ENCODE results near the gene CCSER2. TPM values are rescaled to one million over a fixed set of nuclear protein-coding genes. Genes with fewer than 3 reads are reported as not detected.
"Not testable (repeated sequence)": the region's sequence is repeated elsewhere in the genome, so short reads cannot be mapped to it uniquely, and the experiment has no call there.

The CCSER2 gene
- total and polyA plus RNA-seq, 2 experiments from 2014 or later = 30.6 to 76.8 TPM

DNA sequence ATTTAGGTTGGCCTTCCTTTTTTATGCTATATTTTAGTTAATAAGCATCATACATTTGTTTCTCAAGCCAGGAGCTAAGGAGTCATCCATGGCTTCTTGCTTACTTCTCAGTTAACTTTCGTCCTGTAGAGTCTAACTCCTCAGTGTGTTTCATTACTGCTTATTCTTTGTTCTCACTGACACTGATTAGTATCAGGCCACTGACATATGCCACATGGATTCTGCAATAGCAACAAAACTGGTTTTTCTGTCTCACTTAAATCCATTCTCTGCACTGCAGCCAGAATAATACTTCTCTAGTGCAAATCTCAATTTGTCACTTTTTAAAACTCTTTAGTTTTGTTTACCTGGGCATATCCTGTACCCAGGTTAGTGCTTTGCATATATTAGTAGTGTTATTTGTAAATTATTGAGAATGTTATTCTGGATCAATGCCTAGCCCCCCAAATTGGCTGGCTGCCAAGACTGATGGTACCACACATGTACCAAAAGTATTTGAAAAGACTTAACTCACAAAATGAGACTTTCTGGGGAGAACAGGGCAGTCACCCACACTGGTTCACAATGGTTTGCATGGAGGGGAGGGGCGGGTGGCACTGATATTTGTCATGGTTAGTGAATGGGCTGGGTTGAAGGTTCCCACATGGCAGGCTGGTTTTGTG, 79.1 kb downstream of the CCSER2 start:
- 0 out of 2 replicates have a peak, but pooled peaks cover 4% of the 10 kb centered on the region for H4K20me1 ChIP-seq (ENCODE audit: insufficient read depth)
- no peak for DNase-seq
- H3K9ac ChIP-seq = no peak overlapping the region
- H3K9me3 ChIP-seq (ENCODE audit: low read depth) = no peaks in the 10 kb centered on the region
- no peaks in the 10 kb centered on the region for H3K27me3 ChIP-seq (replicated peaks; ENCODE audit: insufficient read depth)
- no peaks in the 10 kb centered on the region for H3K9me2 ChIP-seq (ENCODE audit: insufficient read depth)
- in situ Hi-C loops (cut with MboI) = no loop called here
- no peak overlapping the region for H2AFZ ChIP-seq
- TF ChIP-seq EZH2phosphoT487 (IDR thresholded peaks at IDR 0.05; ENCODE audit: insufficient read depth, low read depth) = no peak
- TF ChIP-seq EZH2 (IDR thresholded peaks at IDR 0.05; ENCODE audit: insufficient read depth, poor library complexity, severe bottlenecking) = no peak
- no peaks in the 10 kb centered on the region for H3K4me1 ChIP-seq (ENCODE audit: insufficient read depth)
- H3K27ac ChIP-seq = no peak overlapping the region
- H3K36me3 ChIP-seq (ENCODE audit: low read depth) = no peaks in the 10 kb centered on the region
- WGBS, 2 experiments (ENCODE audit: low coverage in 1 of 2, low lambda C conversion rate in 2 of 2, missing lambda C conversion rate in 2 of 2) = 81 to 84% methylated on average over 2 of the region's 2 CpGs
- H3F3A ChIP-seq (ENCODE audit: insufficient read depth) = no peaks in the 10 kb centered on the region
- H3K79me2 ChIP-seq (ENCODE audit: insufficient read depth) = peaks cover 90% of the 10 kb centered on the region
- H3K4me3 ChIP-seq = no peak overlapping the region
- no peak overlapping the region for H3K4me2 ChIP-seq (ENCODE audit: unreplicated experiment)

DNA sequence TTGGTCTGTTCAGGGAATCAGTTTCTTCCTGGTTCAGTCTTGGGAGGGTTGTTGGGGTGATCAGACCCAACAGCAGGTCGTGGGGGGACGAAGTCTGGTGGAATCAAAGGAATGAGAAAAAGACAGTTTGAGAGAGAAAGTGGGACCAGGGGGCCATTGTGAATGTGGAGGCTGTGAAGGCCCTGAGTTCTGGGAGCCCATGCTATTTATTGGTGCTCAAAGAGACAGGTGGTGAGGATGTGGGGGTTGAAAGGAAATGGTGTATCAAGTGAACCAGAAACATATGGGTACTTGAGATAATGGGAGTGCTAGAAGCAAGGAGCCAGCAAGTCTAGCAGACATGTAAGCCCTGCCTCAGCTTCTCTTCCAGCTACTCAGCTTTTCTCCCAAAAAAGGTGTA, 84.1 kb downstream of the CCSER2 start:
- Histone ChIP-seq H2AFZ (no peak overlapping the region), H3K79me2 (ENCODE audit: insufficient read depth) (peaks cover 95% of the 10 kb centered on the region), H3K9me3 (ENCODE audit: low read depth) (peaks cover 9% of the 10 kb centered on the region), H3K27ac (no peak overlapping the region), H3F3A (ENCODE audit: insufficient read depth) (no peaks in the 10 kb centered on the region), H3K27me3 (replicated peaks; ENCODE audit: insufficient read depth) (no peaks in the 10 kb centered on the region), H3K9me2 (ENCODE audit: insufficient read depth) (no peaks in the 10 kb centered on the region), H4K20me1 (ENCODE audit: insufficient read depth) (no peaks in the 10 kb centered on the region), H3K36me3 (ENCODE audit: low read depth) (no peaks in the 10 kb centered on the region), H3K4me1 (ENCODE audit: insufficient read depth) (no peaks in the 10 kb centered on the region), H3K4me2 (ENCODE audit: unreplicated experiment) (no peak overlapping the region), H3K9ac (no peak overlapping the region), H3K4me3 (no peak overlapping the region)
- 92 to 100% methylated on average over 2 of the region's 2 CpGs for WGBS, 2 experiments (ENCODE audit: low coverage in 1 of 2, low lambda C conversion rate in 2 of 2, missing lambda C conversion rate in 2 of 2)
- in situ Hi-C loops (cut with MboI) = no loop called here
- TF ChIP-seq EZH2 (IDR thresholded peaks at IDR 0.05; ENCODE audit: insufficient read depth, poor library complexity, severe bottlenecking) (no peak), EZH2phosphoT487 (IDR thresholded peaks at IDR 0.05; ENCODE audit: insufficient read depth, low read depth) (no peak)
- DNase-seq = no peak

DNA sequence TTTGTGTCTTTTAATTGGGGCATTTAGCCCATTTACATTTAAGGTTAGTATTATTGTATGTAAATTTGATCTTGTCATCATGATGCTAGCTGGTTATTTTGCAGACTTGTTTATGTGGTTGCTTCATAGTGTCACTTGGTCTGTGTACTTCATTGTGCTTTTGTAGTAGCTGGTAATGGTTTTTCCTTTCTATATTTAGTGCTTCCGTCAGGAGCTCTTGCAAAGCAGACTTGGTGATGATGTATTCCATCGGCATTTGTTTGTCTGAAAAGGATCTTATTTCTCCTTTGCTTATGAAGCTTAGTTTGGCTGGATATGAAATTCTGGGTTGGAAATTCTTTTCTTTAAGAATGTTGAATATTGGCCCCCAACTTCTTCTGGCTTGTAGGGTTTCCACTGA, 85.7 kb downstream of the CCSER2 start:
- 98 to 99% methylated on average over 2 of the region's 2 CpGs for WGBS, 2 experiments (ENCODE audit: low coverage in 1 of 2, low lambda C conversion rate in 2 of 2, missing lambda C conversion rate in 2 of 2)
- H3K9me2 ChIP-seq (ENCODE audit: insufficient read depth); H3F3A ChIP-seq (ENCODE audit: insufficient read depth); in situ Hi-C loops (cut with MboI); H4K20me1 ChIP-seq (ENCODE audit: insufficient read depth); H2AFZ ChIP-seq; H3K4me3 ChIP-seq; H3K4me2 ChIP-seq (ENCODE audit: unreplicated experiment); H3K9ac ChIP-seq; H3K9me3 ChIP-seq (ENCODE audit: low read depth); H3K27me3 ChIP-seq (replicated peaks; ENCODE audit: insufficient read depth); DNase-seq; H3K4me1 ChIP-seq (ENCODE audit: insufficient read depth); H3K27ac ChIP-seq; H3K36me3 ChIP-seq (ENCODE audit: low read depth): not testable (repeated sequence)
- H3K79me2 ChIP-seq (ENCODE audit: insufficient read depth) = peaks cover 87% of the 10 kb centered on the region

DNA sequence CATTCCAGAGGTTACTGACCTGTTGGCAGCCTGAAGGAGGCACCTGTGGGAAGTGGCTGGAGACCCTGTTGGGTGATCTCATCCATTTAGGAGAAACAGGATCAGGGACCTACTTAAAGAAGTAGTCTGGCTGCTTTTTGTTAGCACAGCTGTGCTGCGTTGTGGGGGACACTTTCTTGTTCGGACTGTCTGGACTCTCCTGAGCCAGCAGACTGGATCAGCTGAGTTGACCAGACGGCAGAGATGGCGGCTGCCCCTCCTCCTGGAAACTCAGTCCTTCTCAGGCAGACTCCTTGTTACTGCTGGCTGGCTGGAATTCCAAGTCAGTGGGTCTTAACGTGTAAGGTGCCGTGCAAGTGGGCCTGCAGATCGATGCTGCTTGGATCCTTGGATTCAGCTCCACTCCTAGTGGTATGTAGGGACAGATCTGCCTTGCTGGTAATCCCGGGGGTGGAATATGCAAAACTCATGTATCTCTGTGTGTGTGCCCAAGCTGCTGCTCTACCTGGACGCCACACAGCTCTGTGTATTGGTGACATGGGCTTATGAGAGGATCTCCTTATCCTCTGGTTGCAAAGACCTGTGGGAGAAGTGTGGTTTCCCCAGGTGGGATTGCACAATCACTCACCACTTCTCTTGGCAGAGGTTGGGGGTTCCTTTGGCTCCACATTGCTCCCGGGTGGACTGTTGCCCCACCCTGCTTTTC, 87.3 kb downstream of the CCSER2 start:
- Histone ChIP-seq H3K27me3 (replicated peaks; ENCODE audit: insufficient read depth) (no peaks in the 10 kb centered on the region), H3K36me3 (ENCODE audit: low read depth) (peaks cover 6% of the 10 kb centered on the region; the same call in 1 of the 2 replicates), H3K9ac (no peak overlapping the region), H3K4me2 (ENCODE audit: unreplicated experiment) (no peak overlapping the region), H3K79me2 (ENCODE audit: insufficient read depth) (peaks cover 81% of the 10 kb centered on the region), H3K4me1 (ENCODE audit: insufficient read depth) (no peaks in the 10 kb centered on the region), H3K27ac (no peak overlapping the region), H3F3A (ENCODE audit: insufficient read depth) (no peaks in the 10 kb centered on the region), H2AFZ (no peak overlapping the region), H3K9me2 (ENCODE audit: insufficient read depth) (no peaks in the 10 kb centered on the region), H3K4me3 (no peak overlapping the region), H4K20me1 (ENCODE audit: insufficient read depth) (no peaks in the 10 kb centered on the region), H3K9me3 (ENCODE audit: low read depth) (peaks cover 9% of the 10 kb centered on the region)
- TF ChIP-seq EZH2phosphoT487 (IDR thresholded peaks at IDR 0.05; ENCODE audit: insufficient read depth, low read depth) (no peak), EZH2 (IDR thresholded peaks at IDR 0.05; ENCODE audit: insufficient read depth, poor library complexity, severe bottlenecking) (no peak)
- no peak for DNase-seq
- in situ Hi-C loops (cut with MboI) = no loop called here
- WGBS, 2 experiments (ENCODE audit: low coverage in 1 of 2, low lambda C conversion rate in 2 of 2, missing lambda C conversion rate in 2 of 2) = 90 to 93% methylated on average over 10 of the region's 10 CpGs
